Ascending aorta (tissue), 2 donors: ENCODE results near the gene SPAG7. TPM values are rescaled to one million over a fixed set of nuclear protein-coding genes. Genes with fewer than 3 reads are reported as not detected.

ENCODE experiments used
- DNase-seq, 2 donors: peaks; one replicate each; pipeline ENCODE4 v3.0.0-alpha.2; 2019; ENCODE audit warnings: low spot score in 2 of 2
- H3K27ac ChIP-seq, 2 donors: fragments of 200-600 bp; sonication (generic); one replicate each; pipeline ENCODE4 v1.5.1; 2016 to 2017; ENCODE audit warnings: mild to moderate bottlenecking in 1 of 2
- H3K27me3 ChIP-seq: fragments of 200-600 bp; sonication (generic); one replicate; pipeline ENCODE4 v1.5.1; 2017
- H3K36me3 ChIP-seq, 2 donors: fragments of 200-600 bp; sonication (generic); one replicate each; pipeline ENCODE4 v1.5.1; 2016
- H3K4me1 ChIP-seq, 2 donors: fragments of 200-600 bp; sonication (generic); one replicate each; pipeline ENCODE4 v1.5.1; 2016 to 2017; ENCODE audit warnings: mild to moderate bottlenecking in 1 of 2
- H3K4me3 ChIP-seq, 2 donors: fragments of 200-600 bp; sonication (generic); one replicate each; pipeline ENCODE4 v1.5.1; 2016 to 2017; ENCODE audit warnings: mild to moderate bottlenecking in 1 of 2
- H3K9me3 ChIP-seq, 2 donors: fragments of 200-600 bp; sonication (generic); one replicate each; pipeline ENCODE4 v1.5.1; 2016
- intact Hi-C: fragments of 100-400 bp; cut with DNase I; formaldehyde crosslinking; loops from one replicate; pipeline ENCODE4 v1.15.1; 2023
- total RNA-seq: library from RNA; depleted of rRNA; stranded (reverse); fragments of >200 nt; gene quantifications from one replicate; pipeline ENCODE4 v1.1.0, GENCODE V29; 2016
- TF ChIP-seq, protein P1 (sequence below), 3 experiments: fragments of 200-600 bp in 2 of 3; fragments of 450-650 bp in 1 of 3; sonication (generic) in 2 of 3; IDR thresholded peaks; one replicate each; pipeline ENCODE4 v1.5.1; 2016 to 2019; ENCODE audit warnings: antibody characterized with exemption in 3 of 3, mild to moderate bottlenecking in 1 of 3, moderate library complexity in 1 of 3

SPAG7 gene
- total RNA-seq, 1 donor from 2014 or later, result 4.9 TPM

DNA sequence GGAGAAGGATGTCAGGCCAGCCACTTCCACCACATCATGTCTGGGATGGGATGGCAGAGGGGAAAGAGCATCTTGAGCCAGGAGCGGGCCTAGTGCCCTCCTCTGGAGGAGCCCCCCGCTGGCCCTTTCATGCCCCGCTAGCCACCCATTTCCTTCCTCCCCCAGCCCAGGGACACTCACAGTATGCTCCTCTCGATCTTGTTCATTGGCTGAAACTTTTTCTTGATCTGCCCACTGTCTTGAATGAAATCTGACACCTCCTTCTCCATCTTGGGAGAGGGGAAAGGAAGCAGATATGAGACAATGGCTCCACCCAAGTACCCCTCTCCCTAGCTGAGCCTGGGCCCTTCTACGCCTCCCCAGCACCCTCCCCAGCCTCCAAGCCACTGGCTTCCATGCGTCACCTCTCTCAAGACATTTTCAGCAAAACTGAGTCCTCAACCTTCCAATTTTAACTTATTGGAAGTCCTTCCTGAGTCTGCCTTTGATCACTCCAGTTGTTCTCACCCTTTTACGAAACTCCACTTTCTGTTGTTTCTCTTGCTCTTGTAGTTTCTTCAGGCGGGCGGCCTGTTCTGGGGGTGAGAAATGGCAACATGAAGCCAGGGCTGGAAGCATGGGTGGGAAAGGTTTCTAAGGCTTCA is 7.2 kb downstream of the SPAG7 start:
- no peak for DNase-seq
- H3K9me3 ChIP-seq, result no peaks in the 10 kb centered on the region
- H3K4me3 ChIP-seq, result no peak overlapping the region
- no peak overlapping the region for H3K27ac ChIP-seq
- no peaks in the 10 kb centered on the region for H3K4me1 ChIP-seq
- H3K27me3 ChIP-seq, result no peaks in the 10 kb centered on the region
- H3K36me3 ChIP-seq, result peaks cover 23 to 34% of the 10 kb centered on the region in 2 donors
- intact Hi-C loops, result no loop called here
- TF ChIP-seq, protein P1, sequence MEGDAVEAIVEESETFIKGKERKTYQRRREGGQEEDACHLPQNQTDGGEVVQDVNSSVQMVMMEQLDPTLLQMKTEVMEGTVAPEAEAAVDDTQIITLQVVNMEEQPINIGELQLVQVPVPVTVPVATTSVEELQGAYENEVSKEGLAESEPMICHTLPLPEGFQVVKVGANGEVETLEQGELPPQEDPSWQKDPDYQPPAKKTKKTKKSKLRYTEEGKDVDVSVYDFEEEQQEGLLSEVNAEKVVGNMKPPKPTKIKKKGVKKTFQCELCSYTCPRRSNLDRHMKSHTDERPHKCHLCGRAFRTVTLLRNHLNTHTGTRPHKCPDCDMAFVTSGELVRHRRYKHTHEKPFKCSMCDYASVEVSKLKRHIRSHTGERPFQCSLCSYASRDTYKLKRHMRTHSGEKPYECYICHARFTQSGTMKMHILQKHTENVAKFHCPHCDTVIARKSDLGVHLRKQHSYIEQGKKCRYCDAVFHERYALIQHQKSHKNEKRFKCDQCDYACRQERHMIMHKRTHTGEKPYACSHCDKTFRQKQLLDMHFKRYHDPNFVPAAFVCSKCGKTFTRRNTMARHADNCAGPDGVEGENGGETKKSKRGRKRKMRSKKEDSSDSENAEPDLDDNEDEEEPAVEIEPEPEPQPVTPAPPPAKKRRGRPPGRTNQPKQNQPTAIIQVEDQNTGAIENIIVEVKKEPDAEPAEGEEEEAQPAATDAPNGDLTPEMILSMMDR (IDR thresholded peaks at IDR 0.05), result no peak

DNA sequence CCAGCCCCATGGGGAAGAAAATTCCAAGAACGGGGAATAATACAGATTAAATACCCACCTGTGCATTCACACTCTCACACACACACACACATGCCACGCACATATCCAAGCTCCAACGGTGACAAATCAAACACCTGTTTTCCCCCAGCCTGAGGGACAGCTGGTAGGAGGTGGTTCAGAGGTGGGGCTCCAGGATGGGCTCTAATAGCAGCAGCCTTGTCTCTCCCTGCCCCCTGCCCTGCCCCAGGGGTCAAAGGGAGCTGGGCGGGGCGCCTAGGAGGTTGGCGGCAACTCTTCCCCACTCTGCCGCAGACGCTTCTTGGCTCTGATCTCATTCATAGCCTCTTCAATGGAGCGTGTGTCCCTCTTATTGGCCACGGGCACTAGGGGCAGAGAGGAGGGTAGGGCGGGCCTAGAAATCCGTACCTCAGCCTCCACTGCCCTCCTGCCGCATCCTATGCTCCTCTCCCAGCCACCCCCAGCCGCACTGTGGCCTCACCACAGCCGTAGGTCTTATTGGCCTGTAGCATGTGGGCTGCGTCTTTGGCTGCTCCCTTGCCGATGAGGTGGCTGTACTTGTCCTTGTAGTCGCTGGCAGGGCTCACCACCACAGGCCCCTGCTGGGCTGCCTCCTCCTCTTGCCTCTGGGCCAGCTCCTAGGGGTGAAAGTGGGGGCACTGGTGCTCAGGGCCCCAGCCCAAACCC is 8.2 kb downstream of the SPAG7 start:
- TF ChIP-seq, protein P1 (IDR thresholded peaks at IDR 0.05), result no peak
- peaks cover 23 to 34% of the 10 kb centered on the region in 2 donors for H3K36me3 ChIP-seq
- no peaks in the 10 kb centered on the region for H3K9me3 ChIP-seq
- H3K27me3 ChIP-seq, result no peaks in the 10 kb centered on the region
- intact Hi-C loops, result no loop called here
- H3K4me3 ChIP-seq, result no peak overlapping the region
- H3K27ac ChIP-seq, result no peak overlapping the region
- H3K4me1 ChIP-seq, result no peaks in the 10 kb centered on the region
- no peak for DNase-seq

DNA sequence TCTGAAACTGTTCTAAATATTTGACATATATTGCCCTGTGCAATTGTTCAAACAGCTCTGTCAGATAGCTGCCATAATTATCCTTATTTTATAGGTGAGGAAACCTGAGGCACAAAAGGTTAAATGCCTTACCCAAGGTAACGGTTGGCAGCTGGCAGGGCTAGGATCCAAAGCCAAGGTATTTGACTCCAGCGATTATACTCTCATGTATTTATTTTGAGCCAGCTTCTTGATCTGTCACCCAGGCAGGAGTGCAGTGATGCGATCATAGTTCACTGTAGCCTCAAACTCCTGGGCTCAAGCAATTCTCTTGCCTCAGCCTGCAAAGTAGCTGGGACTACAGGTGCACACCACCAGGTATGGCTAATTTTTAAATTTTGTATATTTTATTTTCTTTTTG is 9.5 kb downstream of the SPAG7 start:
- H3K4me1 ChIP-seq, result peaks cover 0 to 8% of the 10 kb centered on the region in 2 donors
- DNase-seq, result no peak
- peaks cover 23 to 34% of the 10 kb centered on the region in 2 donors for H3K36me3 ChIP-seq
- H3K27me3 ChIP-seq, result no peaks in the 10 kb centered on the region
- H3K27ac ChIP-seq, result no peak overlapping the region
- intact Hi-C loops, result no loop called here
- no peak overlapping the region for H3K4me3 ChIP-seq
- TF ChIP-seq, protein P1 (IDR thresholded peaks at IDR 0.05), result no peak
- no peaks in the 10 kb centered on the region for H3K9me3 ChIP-seq

DNA sequence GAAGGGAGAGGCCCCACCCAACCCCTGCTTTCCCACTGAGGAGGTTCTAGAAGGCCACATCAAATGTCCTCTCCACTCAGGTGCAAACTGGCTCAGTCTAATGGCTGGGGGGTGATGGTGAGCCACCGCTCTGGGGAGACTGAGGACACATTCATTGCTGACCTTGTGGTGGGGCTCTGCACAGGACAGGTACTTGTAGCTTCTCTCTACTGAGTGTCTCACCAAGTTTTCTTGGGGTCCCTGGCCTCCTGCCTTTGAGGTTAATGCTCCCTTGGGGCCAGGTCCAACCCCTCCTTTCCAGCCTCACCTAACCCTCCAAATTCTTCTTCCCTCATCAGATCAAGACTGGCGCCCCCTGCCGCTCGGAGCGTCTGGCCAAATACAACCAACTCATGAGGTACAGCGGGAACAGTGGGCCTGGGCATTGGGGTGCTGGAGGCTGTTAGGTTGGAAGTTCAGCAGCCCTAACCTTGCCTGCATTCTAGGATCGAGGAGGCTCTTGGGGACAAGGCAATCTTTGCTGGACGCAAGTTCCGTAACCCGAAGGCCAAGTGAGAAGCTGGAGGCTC is 11.0 kb downstream of the SPAG7 start:
- no peaks in the 10 kb centered on the region for H3K9me3 ChIP-seq
- peaks cover 2 to 17% of the 10 kb centered on the region in 2 donors for H3K4me1 ChIP-seq
- no peak for DNase-seq
- no peaks in the 10 kb centered on the region for H3K27me3 ChIP-seq
- TF ChIP-seq, protein P1 (IDR thresholded peaks at IDR 0.05), result no peak
- peaks cover 23 to 34% of the 10 kb centered on the region in 2 donors for H3K36me3 ChIP-seq
- no peak overlapping the region for H3K4me3 ChIP-seq
- intact Hi-C loops, result no loop called here
- H3K27ac ChIP-seq, result no peak overlapping the region

DNA sequence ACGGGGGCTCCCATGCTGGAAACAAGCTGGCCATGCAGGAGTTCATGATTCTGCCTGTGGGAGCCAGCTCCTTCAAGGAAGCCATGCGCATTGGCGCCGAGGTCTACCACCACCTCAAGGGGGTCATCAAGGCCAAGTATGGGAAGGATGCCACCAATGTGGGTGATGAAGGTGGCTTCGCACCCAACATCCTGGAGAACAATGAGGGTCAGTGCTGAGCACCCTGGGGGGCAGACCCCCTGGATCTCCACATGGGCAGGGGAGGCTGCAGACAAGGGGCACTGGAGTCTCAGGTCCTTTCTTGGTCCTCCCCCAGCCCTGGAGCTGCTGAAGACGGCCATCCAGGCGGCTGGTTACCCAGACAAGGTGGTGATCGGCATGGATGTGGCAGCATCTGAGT is 12.5 kb downstream of the SPAG7 start:
- intact Hi-C loops, result no loop called here
- Histone ChIP-seq H3K4me3 (no peak overlapping the region), H3K4me1 (peaks cover 2 to 30% of the 10 kb centered on the region in 2 donors), H3K27ac (no peak overlapping the region), H3K27me3 (no peaks in the 10 kb centered on the region), H3K36me3 (peaks cover 12 to 22% of the 10 kb centered on the region in 2 donors), H3K9me3 (no peaks in the 10 kb centered on the region)
- TF ChIP-seq, protein P1 (IDR thresholded peaks at IDR 0.05), result no peak
- DNase-seq, result no peak
